Stimulated activated CD4-positive, alpha-beta T cell treated with anti-CD3 and anti-CD28 coated beads, Interleukin-4, amount 100 ng/mL, for 1 hour (primary cell): ENCODE measurements around the gene EEFSEC.

Source experiments
- DNase-seq: peaks from one replicate; pipeline ENCODE4 v3.0.0-alpha.2; 2020

The EEFSEC gene

DNA sequence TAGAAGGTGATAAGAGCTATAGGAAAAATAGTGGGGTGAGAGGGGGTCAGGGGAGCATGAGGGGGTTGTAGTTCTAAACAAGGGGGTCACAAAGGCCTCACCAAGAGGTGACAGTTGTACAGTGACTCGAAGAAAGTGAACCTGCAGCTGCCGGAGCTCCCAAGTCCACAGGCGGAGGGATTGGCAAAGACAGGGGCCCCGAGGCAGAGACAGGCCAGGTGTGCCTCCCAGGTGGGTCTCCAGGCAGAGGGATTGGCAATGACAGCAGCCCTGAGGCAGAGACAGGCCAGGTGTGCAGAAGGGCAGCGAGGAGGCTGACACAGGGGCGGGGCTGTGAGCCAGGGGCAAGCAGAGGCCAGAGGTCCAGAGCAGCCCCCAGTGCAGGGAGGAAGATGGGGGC is 249.7 kb downstream of the EEFSEC start:
- no peak for DNase-seq

GRCh38 chr3:128404276-128405068 is 251.2 kb downstream of the EEFSEC start:
- DNase-seq = no peak

DNA sequence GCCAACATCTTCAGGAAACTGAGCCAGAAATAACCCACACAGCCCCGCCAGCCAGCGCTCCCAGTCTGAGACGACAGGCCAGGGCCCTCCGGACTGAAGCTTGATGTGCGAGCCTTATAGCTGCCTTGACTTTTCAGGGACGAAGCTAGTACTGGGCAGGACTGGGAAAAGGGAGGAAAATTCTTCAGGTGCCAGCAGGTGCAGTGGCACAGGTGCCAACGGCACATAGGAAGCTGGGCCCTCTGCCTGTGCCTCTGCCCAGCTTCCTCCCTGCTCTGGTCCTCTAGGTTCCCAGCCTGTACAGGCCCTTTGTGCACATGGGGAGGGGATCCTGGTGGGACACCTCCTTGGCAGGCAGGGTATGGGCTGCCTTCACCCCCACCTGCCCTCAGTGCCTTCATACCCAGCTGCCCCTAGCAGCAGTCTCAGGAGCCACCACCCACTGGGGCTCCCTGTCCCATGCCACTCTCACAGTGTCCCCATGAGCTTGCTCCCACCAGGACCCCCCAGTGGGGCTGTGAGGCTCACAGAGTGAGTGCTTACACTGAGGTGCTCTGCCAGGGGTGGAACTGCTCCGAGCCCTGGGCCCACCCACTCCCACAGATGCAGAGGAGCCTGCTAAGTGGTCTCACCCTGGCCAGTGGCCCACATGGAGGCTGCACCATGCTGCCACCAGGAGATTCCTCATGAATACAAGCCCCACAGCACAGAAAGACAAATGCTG is 252.4 kb downstream of the EEFSEC start:
- no peak for DNase-seq

- no peak for DNase-seq
These were observed 254.0 kb downstream of the EEFSEC start for GRCh38 chr3:128407247-128407646.

- DNase-seq = no peak
These were observed 254.9 kb downstream of the EEFSEC start for GRCh38 chr3:128408012-128408692.

- DNase-seq = no peak
These were observed 255.7 kb downstream of the EEFSEC start for GRCh38 chr3:128408693-128409623.

DNA sequence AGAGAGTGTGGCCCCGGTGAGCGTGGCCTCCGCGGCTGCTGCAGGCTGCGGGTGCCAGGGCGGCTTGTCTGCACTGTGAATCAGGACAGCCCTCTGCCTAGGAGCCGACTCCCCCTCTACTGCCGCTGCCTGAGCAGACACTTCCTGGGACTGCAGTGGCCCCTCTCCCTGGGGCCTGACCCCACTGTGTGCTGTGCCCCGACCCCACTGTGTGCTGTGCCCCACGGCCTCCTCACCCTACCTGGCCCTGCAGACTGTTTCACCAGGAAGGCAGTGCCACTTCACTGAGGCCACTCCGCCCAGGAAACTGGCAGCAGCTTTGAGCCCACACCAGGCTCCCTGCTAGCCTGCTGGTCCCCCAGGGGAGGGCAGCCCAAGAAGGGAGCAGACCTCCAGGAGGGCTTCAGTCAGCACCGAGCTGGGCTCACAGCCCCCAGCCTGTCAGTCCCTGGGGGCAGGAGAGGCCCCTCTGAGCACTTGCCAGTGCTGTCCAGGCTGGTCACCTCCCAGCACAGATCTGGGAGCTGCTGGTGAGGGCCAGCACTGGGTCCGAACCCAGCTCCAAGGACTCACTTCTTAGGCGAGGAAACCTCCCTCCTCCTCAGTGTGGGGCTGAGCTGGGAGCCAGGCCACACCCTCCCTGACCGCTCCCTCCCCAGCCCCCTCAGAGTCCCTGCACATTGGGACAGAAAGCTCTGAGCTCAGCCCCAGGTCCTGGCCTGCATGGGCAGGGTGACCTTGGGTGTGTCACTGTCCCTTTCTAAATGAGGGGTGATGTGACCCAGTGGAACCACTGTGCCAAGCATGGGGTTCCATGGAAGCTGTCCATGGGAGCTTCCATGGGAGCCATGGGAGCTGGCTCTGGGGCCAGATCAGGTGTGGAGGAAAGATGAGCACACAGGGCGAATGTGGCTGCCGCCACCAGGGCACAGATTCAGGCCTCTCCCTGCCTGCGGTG is 256.6 kb downstream of the EEFSEC start:
- no peak for DNase-seq

GRCh38 chr3:128410669-128411573 is 257.6 kb downstream of the EEFSEC start:
- no peak for DNase-seq

DNA sequence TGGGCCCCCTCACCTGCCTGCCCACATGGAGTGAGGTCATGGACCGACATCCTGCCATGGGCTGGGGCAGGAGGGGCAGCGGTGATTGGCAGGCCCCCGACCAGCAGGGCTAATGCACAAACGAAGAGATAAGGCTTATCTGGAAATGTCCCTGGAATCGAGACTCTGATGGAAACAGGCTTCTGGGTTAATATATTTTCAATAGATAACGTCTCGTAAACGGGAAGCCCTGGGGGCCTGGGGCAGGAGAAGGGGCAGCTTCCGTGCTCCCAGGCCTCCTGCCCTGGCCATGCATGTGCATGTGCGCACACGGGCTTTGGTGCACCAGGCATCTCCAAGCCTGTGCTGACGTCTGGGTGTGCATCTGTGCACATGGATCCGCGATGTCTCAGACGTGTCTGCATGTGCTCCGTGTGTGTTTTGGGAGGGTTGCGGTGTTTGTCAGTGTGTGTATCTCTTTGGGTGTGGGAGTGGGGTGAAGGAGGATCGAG is 258.3 kb downstream of the EEFSEC start:
- no peak for DNase-seq

GRCh38 chr3:128412180-128413002 is 259.1 kb downstream of the EEFSEC start:
- DNase-seq = no peak

DNA sequence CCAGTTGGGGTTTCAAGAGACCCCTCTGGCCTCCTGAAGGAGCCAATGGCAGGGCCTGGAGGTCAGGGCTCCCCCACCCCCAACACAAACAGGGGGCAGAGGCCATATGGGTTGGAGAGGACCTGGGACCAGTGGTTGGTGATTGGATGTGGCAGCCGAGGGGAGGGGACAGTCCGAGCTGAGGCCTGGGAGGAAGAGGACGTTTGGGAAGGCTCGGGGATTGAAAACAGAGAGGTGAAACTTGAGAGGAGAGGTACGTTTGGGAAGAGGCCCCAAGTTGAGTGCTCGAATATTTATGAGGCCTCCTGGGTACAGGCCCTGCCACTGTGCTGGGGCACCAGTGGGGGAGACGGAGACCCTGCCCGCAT is 259.7 kb downstream of the EEFSEC start:
- DNase-seq = no peak

- no peak for DNase-seq
These were observed 260.3 kb downstream of the EEFSEC start for GRCh38 chr3:128413413-128414205.

DNA sequence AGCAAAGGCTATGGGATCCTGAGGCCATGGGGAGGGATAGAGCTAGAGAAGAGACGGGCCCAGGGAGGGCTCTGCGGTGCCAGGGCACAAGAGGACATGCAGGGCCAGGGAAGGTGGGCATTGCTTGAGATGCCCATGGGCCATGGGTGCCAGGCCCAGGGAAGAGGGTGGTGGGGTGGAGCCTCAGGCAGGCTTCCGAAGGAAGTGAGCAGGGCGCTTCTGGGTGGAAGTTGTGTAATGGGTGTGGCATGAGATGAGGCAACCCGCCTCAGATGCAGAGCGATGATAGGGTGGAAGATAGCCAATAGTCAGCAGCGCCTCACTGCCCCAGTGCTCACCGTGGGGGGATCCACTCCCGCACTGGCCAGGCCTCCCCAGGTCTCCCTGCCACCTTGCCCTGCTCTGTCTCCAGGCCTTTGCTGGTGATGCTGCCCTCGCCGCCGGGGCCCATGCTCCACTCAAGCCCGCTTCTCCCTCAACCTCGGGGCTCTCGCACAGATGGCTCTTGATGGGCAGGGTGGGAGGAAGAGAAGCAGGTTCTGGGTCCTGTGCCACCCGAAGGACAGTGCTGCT is 262.0 kb downstream of the EEFSEC start:
- DNase-seq = no peak

- no peak for DNase-seq
These were observed 262.7 kb downstream of the EEFSEC start for GRCh38 chr3:128415773-128416577.

DNA sequence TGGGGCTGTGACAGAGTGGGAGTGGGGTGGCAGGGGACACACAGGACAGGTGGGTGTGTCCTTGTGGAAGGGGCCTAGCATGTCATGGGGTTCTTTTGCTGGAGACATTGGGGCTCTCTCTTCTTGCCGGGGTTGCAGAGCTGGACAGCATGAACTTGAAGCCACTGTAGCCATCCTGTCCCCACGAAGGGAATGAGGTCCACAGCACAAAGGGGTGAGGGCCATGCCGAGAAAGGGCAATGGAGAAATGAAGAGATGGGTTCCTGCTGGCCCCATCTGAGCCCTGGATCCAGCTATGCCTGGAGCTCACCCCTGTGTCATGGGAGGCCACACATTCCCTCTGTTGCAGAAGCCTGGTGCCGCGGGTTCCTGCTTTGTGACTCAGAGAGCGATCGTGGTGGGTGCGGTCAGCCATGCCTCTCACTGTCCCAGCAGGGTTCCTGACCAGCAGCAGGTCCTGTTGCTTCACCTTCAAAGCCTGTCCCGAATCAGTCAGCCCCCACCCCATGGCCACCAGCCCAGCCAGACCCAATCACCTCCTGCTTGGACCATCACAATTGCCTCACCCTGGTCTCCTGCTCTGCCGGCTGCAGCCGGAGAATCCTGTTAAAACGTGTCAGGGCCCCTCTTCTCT is 263.4 kb downstream of the EEFSEC start:
- DNase-seq = no peak

DNA sequence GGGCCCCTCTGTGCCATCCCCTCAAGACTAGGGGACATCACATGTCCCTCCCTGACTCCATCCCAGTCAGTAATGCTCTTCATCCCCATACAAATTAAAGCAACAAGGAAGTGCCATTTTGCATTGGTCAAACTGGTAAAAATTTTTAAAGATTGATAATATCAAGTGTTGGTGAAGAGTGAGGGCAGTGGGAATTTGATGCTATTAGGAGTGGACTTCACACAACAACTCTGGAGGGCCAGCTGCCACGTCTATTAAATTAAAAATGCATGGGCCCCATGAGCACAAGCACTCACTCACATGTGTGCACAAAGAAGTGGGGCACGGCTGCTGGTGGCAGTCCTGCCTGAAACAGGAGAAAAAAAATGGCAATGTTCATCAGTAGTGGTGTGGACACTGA is 265.6 kb downstream of the EEFSEC start:
- no peak for DNase-seq

- no peak for DNase-seq
These were observed 266.0 kb downstream of the EEFSEC start for GRCh38 chr3:128419311-128419710.
